OCI-M1 (cell line): ENCODE data around the gene MAPKAP1.

Experiments
- DNase-seq: peaks from one replicate; lab custom pipeline; 2025; lab: John Stamatoyannopoulos, UW

The MAPKAP1 gene

DNA sequence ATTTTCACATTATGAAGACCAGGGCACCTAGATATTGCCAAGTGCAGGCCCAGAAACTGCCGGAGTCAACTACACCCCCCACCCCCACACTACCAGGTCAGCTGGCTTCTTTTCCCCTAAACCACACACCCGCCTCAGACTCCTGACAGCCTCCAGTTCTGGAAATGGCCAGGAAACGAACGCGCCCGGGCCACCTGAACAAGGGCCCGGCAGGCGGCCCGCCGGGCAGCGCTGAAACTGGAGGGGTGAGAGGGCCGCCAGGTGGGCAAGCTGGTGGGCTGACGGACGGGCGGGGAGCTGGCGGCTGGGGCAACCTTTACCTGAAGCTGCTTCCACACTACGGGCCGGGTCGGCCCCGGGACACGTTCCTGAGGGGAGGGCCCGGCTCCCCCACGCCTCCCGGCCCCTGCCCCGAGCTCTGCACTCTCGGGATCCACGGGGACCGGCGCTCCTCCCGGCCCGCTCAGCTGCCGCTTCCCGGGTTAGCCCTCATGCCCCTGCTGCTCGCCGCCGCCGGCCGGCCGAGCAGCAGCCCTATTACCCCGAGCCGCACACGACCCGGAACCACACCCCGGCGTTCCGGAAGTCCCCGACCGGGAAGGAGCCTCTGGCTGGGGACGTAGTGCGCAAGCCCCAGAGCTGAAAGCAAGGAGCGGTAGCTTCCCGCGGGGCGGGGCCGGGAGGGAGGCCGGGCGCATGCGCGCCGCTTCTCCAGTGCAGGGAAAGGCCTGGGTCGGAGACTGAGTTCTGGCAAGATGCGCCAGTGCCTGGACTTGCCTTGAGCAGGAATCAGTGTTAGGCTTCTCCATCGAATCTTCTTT, at the start of gene MAPKAP1:
Gene MAPKAP1 (minus strand): TSS at position 558 of the 821 bp plus-strand sequence. CDS start 34,634 bp downstream, outside the sequence.
- DNase-seq = peak; percentile 97

DNA sequence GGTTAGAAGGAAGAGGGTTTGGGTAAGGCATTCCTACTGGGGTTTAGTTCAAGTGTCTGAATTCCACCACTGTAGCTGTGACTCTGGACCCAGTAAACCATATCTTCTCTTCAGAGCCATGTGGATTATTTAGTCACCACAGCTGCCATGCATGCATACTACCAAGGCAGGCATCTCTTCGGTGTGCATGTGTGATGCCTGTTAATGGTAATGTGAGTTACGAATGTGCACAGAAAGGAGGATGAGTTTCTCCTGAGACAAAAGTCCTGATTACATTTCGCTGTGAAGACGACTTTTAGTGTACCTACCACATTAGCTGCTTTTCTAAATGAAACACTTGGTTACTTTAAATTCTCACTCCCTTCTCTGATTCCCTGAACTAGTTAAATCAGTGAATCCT, 49.5 kb upstream of the MAPKAP1 start:
- DNase-seq = no peak

DNA sequence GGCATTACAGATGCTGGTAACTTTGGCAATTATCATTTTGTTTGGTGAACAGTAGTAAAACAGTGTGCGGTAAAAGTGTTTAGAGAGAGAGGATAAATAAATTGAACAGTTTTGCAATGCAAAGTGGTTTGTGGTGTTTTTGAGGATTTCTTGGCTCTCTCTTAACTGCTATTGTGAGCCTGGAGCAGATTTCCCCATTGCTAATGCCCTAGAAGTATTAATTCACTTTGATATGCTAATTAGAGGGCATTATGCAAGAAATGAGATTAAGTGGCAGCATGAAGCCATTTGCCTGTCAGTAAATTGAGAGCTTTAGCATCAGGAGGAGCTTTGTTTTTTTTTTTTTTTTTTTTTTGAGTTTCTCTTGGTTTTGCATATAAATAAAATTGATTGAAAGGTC, 48.3 kb upstream of the MAPKAP1 start:
- no peak for DNase-seq

DNA sequence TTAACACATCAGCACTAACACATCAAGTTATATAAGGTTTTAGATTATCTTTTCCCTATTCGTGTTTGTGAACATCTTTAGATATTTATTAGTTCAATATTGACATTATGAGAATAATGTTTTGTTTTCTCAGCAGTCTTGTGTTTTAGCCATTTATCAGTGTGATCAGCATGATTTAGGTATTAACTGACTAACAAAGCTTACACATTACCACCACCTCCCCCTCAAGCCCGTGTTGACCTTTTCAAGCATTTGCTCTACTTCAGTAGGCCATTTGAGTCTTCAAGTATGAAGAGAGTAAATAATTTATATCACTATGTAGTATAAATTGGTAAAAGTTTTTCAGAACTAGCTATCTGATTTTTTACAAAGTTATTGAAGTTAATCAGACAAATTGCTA, 47.1 kb upstream of the MAPKAP1 start:
- DNase-seq = no peak

DNA sequence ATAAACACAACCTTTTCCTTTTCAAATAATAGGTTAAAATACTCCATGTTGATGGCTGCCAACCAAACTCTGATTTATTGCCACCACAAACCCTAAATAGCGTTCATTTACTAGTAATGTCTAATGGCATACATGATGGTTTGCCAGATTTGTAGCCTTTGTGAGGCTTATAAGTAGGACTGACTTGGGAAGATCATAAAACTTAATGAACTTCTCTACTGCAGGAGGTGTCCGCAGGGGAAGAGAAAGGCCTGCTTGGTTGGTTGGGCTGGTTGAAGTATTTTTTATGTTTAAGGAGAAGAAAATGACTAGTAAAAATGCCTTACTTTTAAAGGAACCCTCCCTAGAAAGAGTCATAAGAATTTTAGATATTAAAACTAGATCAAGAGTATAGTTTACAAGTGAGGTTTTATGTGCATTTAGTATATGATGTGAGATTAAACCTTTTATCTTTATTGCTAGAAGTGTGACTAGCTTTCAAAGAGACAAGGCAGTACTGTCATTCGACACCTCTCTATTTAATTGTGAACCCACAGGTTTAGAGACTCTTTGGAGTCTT, 45.1 kb upstream of the MAPKAP1 start:
- no peak for DNase-seq

DNA sequence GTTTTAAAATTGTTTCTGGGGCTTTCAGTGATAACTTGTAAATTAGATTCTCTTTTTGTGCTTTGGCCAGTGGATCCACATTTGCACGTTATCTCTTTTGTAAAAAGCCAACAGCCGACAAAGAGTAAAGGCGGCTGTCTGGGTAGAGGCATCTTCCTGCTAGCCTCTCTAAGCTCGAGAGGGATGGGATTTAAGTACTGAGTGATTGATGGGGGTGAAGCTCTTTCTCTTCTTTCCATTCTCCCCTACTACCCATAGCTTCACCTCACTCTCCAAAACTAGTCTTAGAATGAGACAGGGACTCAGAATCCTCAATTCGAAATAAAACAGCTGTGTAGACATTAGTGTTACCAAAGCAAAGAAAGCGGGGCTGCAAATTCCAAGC, 43.6 kb upstream of the MAPKAP1 start:
- DNase-seq = no peak

DNA sequence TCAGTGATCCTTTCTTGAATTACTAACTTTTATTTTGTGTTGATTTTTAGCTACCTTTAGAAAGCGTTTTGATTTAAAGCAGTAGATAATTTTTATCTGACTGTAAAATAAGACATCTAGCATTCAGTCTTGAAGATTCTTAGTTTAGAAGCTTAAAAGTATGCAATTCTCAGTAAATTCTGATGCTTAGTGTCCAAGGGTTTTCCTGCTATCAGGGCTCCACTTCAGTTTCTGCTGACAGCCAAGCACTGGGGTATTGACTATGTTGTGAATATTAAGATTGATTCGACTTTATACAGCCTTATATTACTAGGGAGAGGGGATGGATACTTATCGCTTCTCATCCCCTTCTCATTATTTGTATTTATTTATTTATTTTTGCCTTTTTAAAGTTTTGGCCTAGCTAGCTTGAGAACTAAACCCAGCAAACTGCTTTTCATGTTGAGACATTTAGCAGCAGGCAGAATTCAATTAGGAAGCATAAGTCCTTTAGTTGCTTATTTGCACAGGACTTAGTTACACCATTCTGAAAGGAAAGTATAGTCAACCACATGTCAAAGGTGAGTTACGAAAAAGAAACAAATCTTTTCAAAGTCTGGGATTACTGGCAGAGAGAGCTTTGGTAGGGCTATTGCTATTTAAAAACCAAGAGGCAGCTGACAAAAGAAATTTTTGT, 43.1 kb upstream of the MAPKAP1 start:
- DNase-seq = no peak

DNA sequence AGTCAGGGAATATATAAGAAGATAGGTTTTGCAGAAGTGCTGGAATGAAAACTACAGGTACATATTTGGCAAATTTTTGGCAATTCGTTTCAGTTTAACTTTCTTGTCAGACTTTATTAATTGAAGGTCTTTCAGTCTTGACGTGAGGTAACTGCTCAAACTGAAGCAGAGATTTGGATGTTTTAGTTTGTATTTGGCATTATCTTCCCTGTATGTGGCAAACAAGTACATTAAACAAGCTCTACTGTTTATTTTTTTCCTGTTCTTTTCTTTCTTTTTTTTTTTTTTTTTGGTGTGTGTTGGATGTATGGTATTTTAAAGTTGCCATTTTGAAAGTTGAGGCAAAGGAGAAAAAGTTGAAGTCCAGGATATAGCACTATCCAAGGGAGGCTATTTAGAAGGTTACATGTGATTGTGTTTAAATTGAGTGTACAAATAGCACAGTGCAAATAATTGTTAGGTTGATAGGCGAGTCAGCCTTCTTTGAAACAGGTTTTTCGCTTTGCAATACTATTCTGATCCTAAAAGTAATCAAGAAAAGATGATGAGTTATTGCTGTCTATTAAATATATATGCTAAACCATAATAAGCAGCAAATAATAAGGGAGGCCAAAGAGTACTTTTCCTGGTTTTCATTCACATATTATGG, 42.4 kb upstream of the MAPKAP1 start:
- no peak for DNase-seq

DNA sequence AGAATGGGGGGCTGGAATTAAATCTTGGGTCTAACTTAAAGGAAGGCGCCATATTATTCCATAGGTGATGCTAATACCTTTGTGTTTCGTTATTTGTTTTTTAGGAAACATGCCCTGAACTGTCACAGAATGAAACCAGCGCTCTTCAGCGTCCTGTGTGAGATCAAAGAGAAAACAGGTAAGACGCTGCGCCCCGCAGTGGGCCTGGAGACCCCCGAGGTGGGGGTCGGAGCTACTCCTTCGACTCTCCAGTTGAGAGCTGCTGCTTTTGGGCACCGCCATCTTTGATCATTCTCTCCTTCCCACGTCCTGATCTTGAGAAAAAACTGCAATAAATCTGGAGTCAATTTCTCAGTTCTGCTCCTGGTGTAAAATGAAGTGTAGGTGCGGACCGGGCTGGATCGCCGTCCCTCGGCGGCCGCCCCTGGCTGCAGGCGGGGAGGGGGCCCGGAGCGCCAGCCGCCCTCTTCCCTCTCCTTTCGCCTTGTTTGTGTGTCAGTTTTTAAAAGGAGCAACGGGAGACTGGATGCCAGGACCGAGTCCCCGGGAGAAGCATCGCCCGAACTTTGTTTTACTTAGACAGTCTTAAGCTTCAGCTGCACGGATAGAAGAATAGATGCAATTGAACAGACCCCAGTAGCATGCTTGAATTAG, 41.6 kb upstream of the MAPKAP1 start:
- no peak for DNase-seq

DNA sequence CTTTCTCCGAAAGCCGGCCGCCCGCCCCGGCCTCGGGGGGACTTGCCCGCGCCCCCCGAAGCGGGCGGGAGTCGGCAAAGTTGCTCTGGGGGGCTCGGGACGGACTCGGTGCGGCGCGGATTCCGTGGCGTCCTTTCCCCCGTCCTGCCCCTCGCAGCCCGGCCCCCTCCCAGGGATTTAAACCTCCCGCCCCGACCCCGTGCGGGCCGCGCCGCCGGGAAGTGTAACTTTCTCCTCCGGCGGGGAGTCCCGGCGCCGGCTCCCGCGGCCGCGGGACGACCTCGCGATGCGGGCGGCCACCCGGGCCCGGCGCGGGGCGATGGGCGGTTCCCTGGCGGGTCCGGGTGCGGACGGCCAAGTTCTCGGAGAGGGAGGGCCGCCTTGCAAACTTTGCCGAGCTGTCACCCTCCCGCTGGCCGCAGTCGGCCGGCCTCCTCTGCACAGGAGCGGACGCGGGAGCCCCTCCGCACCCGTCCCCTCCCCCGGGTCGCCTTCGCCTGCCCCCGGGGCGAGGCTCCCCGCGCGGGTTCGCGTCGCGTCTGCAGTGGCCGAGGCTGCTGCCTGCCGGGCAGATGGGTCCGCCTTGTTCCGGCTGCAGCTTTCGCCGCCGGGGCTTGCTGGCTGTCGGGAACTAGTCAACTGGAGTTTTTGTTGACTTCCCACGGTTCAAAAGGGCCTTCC, 40.9 kb upstream of the MAPKAP1 start:
- peak; percentile 36 for DNase-seq

DNA sequence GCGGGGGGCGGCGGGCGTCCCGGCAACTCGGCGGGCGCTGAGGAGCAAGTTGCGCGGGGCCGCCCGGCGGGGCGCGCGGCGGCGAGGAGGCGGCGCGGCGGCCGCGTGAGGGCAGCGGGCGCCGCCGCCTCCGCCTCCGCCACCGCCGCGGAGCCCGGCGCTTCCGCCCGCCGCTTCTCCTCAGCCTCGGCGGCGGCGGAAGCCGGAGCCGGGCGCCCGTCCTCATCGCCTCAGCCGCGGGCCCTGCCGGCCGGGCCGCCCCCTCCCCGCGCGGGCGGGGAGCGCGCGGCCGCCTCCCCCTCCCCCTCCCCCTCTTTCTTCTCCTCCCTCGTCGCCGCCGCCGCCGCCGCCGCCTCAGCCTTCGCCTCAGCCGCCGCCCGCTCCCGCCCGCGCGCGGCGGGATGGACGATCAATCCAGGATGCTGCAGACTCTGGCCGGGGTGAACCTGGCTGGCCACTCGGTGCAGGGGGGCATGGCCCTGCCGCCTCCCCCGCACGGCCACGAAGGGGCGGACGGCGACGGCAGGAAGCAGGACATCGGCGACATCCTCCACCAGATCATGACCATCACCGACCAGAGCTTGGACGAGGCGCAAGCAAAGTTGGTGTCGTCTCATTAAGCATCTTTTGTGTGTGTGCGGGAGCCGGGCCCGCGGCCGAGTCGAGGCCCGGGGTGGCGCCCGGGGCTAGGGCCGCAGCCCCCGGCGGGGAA, 40.2 kb upstream of the MAPKAP1 start, which contains the start of gene PBX3:
Gene PBX3 (plus strand): TSS at position 321 of the 712 bp plus-strand sequence.
- DNase-seq = peak; percentile 46

DNA sequence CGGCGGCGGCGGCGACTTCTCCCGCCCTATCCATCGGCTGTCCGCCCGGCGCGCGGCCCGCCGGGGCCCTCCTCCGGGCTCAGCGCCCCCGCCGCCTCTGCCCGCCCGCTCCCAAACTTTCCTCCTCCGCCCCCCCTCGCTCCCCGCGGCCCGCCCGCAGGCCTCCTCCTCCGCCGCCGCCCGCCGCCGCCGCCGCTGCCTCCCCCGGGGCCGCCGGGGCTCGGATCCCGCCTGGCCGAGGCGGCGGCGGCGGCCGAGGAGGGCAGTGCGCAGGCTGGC, 39.7 kb upstream of the MAPKAP1 start:
- no peak for DNase-seq

DNA sequence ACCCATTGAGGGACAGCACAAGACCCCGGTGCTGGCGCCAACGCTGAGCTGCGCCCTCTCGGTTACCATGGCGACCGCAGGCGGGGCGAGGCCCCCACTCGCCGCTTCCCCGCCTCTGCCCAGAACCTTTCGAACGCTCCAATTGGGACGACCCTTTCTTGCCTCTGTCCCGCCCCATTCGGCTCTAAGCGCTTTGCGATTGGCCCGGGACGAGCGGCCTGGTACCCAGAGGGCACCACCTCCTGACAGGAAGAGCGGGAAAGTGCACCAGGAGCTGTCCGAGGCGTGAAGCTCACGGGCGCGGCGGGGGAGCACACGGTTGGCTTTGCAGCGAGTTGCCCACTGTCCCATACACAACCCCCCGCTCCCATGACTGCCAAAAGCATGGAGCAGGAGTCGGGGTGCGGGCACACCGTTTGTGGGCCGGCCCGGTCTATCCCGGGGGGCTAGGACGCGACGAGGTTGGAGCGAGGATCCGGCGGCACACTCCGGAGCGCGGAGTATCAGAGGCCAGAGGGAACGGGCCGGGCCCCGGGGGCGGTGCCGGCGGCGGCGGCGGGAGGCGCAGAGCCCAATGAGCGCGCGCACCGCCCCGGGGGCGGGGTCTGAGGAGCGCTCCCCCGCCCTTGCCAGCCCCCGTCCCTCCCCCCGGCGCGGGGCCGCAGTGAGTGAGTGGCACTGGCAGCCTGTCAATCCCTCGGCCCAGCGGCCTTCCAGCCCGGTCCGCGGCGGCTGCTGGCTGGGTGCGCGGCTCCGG, 39.2 kb upstream of the MAPKAP1 start:
- DNase-seq = peak; percentile 83

DNA sequence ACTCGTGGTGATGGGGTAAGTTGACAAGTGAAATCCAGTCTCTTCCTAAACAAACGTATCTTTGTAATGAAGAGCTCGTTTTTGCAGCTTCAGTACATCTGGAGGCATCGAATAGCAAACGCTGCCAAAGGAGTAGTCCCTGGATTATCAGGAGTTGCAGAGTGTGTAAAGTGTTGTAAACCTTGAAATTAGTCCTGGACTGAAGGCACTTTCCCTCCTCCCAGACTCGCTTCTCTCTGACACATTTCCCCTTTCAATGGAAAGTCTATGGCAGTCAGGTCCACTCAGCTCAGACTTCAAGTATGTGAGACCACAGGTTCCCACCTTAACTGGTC, 38.6 kb upstream of the MAPKAP1 start:
- no peak for DNase-seq

DNA sequence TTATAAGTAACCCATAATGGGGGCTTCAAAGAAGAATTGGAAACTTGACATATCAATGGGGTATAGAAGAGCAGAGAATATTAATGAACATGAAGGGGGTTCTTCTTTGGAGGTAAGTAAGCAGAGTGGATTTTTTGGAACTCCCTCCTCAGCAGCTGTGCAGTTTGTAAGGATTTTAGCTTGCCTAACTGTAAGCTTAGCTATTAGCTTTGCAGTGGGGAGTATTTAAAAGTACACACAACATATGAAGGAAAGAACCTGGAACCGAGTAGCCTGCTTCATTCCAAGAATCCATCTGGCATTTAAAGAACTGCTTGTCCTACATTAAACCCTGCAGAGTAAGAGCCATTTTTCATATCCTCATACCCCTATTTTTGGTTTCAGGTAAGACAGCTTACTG, 38.0 kb upstream of the MAPKAP1 start:
- DNase-seq = no peak

DNA sequence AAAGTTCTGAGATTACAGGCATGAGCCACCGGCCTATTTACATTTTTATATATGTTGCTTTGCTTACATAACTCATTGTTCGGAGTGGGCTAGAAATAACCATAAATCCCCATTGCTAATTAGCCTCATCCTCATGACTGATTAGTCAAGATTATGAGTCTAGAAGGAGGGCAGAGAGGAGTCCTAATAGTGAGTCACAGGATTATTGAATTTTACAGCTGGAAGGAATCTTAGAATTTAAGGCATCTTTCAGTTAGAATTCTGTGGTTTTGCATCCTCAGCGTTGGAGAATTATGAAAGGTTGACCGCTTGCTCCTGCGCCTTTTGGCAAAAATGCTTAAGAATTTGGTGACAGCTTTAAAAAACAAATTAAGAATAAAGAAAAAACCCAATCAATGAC, 37.6 kb upstream of the MAPKAP1 start:
- DNase-seq = no peak

DNA sequence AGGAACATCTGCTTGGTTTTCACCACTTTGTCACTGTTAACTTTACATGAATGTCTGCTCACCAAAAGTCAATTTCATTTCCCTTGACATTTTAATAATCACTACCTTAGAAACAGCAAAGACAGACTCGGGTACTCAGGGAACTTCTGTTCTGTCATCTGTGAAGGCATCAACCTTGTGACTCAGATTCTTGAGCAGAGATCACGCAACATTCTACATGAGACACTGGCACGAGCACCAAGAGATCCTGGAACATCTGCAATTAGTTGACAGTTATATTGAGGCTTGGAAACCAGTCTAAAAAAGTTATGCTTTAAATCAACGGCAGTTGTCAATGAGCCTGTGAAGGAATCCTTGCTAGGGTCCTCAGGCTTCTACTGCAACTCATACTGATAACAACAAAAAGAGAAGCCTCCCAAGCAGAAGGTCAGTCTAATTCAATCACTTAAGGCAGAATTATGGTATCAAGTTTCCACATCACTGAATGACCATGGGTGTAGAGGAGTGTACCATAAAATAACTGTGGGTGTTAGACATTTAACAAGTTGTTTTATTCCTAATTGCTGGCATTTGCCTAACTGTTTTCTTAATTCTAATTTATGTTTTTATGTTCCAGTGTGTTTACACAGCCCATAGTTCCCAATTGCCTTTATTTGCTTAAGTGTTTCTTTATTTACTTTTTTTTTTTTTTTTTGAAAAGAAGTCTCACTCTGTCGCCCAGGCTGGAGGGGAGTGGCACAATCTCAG, 36.8 kb upstream of the MAPKAP1 start:
- DNase-seq = no peak

DNA sequence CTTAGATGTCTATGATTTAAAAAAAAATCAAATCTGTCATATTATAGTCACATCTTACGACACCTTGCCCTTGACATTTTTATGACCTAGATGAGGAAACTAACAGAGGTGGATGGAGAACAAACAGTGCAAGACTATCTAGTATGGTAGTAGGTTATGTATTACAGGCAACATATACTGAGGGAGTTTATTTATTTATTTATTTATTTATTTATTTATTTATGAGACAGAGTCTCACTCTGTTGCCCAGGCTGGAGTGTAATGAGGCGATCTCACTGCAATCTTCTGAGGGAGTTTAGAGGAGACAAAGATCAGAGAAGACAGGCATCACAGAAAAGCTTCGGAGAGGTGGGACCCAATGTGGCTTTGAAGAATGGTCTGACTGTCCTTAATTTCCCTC, 35.6 kb upstream of the MAPKAP1 start:
- no peak for DNase-seq

DNA sequence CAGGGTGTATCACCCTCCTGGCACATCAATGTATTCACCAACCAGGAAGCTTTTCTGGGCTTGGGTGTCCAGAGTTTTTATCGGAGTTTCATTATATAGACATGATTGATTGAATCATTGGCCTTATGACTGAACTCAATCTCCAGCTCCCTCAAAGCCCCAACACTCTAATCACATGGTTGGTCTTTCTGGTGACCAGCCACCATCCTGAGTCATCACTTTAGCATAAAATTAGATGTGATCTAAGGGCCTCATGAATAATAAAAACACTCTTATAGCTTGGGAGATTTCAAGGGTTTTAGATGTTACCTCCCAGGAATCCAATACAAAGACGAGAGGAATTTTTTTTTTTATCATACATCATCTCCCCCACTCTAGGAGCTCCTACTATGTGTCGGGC, 32.4 kb upstream of the MAPKAP1 start:
- no peak for DNase-seq

DNA sequence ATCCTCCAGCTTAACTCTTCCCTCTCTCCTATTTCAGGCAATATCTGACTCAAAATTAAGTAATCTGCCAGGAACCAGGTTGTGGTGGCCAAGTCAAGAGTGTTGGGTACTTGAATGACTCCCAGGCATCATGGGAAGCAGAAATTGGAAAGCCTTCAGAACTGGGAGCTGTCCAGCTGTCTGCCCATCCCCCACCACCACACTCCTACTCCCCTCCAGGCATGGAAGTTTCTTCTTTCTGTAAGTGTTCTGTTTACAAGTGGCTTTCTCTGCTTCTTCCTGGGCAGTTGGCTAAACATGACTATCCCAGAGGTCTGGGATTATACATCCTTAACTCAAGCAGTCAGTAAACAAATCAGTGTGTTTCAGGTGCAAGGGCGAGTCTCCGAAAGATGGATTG, 25.6 kb upstream of the MAPKAP1 start:
- DNase-seq = peak; percentile 19
